SU-DHL-6 (cell line): ENCODE data around the gene NMT2.

Source experiments
- H2AFZ ChIP-seq: fragments of 200-600 bp; sonication (generic); 2 replicates; pipeline ENCODE4 v1.6.1; 2014; ENCODE audit warnings: low read depth, mild to moderate bottlenecking, moderate library complexity, mixed read lengths, antibody characterized with exemption, low read length; ENCODE audit not compliant: severe bottlenecking
- H3F3A ChIP-seq: fragments of 200-600 bp; shearing (Covaris generic); 2 replicates; pipeline ENCODE4 v1.6.0; 2016; ENCODE audit warnings: antibody characterized with exemption, mild to moderate bottlenecking; ENCODE audit not compliant: insufficient read depth
- H3K27ac ChIP-seq: fragments of 200-600 bp; sonication (generic); 2 replicates; pipeline ENCODE4 v1.5.1; 2016; ENCODE audit warnings: low read depth, mild to moderate bottlenecking, low read length, moderate library complexity, mixed read lengths
- H3K27me3 ChIP-seq: fragments of 200-600 bp; sonication (generic), shearing (Covaris generic); 2 replicates; pipeline ENCODE4 v1.6.0; 2014; ENCODE audit warnings: mild to moderate bottlenecking, low read length
- H3K36me3 ChIP-seq: fragments of 200-600 bp; sonication (generic); 2 replicates; pipeline ENCODE4 v1.6.1; 2014; ENCODE audit warnings: mild to moderate bottlenecking, low read length, mixed read lengths
- H3K4me2 ChIP-seq: fragments of 300-600, 200-600 bp; shearing (Covaris generic), sonication (generic); 2 replicates; pipeline ENCODE4 v1.6.0; 2014; ENCODE audit warnings: low read length, low read depth, mild to moderate bottlenecking; ENCODE audit not compliant: poor library complexity, severe bottlenecking
- H3K4me3 ChIP-seq: fragments of 200-600 bp; sonication (generic); 2 replicates; pipeline ENCODE4 v1.5.1; 2014; ENCODE audit warnings: antibody characterized with exemption, low read length, mild to moderate bottlenecking, mixed read lengths; ENCODE audit not compliant: insufficient read depth, poor library complexity, severe bottlenecking
- H3K79me2 ChIP-seq: fragments of 200-600 bp; sonication (generic); 2 replicates; pipeline ENCODE4 v1.6.1; 2014; ENCODE audit warnings: mild to moderate bottlenecking, low read length, moderate library complexity; ENCODE audit not compliant: insufficient read depth
- H3K9ac ChIP-seq: fragments of 200-600 bp; sonication (generic); 2 replicates; pipeline ENCODE4 v1.7.0; 2014; ENCODE audit warnings: mild to moderate bottlenecking, low read length
- H3K9me2 ChIP-seq: fragments of 200-600 bp; sonication (generic); replicated peaks from 2 replicates; pipeline ENCODE4 v1.6.1; 2014; ENCODE audit warnings: low read length; ENCODE audit not compliant: insufficient read depth
- H3K9me3 ChIP-seq: fragments of 200-600 bp; sonication (generic); 2 replicates; pipeline ENCODE4 v1.6.1; 2014; ENCODE audit warnings: low read length, mixed read lengths; ENCODE audit not compliant: insufficient read depth
- H4K20me1 ChIP-seq: fragments of 200-600 bp; sonication (generic); 2 replicates; pipeline ENCODE4 v1.6.1; 2014; ENCODE audit warnings: low read depth, mild to moderate bottlenecking, antibody characterized with exemption, low read length, moderate library complexity, mixed read lengths
- EZH2phosphoT487 ChIP-seq: fragments of 200-600 bp; sonication (generic), shearing (Covaris generic); conservative IDR thresholded peaks from 2 replicates; pipeline ENCODE4 v1.6.1; 2018; ENCODE audit warnings: mild to moderate bottlenecking, antibody characterized with exemption, low read length, moderate library complexity, mixed read lengths
- TF ChIP-seq, protein P1 (sequence below): fragments of 200-600 bp; sonication (generic); IDR thresholded peaks from one replicate; pipeline ENCODE4 v1.5.1; 2017; ENCODE audit warnings: antibody characterized with exemption, mild to moderate bottlenecking, low read length, moderate library complexity; ENCODE audit not compliant: insufficient read depth, poor library complexity, severe bottlenecking

The NMT2 gene

DNA sequence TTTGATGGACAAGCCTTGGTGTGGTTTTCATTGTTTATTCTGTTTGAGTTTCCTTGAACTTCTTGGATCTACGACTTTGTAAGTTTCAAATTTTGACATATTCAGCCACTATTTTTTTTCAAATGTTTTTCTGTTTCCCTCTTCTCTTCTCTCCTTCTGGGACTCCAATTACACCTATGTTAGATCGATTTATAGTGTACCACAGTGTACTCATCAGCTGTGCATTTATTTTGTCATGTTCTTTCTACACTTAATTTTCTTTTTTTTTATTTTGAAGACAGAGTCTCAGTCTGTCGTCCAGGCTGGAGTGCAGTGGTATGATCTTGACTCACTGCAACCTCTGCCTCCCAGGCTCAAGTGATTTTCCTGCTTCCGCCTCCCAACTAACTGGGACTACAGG lies 108.6 kb downstream of the NMT2 start:
- Histone ChIP-seq H3K4me3 (no peak overlapping the region), H3K79me2 (no peaks in the 10 kb centered on the region)
- TF ChIP-seq, protein P1, sequence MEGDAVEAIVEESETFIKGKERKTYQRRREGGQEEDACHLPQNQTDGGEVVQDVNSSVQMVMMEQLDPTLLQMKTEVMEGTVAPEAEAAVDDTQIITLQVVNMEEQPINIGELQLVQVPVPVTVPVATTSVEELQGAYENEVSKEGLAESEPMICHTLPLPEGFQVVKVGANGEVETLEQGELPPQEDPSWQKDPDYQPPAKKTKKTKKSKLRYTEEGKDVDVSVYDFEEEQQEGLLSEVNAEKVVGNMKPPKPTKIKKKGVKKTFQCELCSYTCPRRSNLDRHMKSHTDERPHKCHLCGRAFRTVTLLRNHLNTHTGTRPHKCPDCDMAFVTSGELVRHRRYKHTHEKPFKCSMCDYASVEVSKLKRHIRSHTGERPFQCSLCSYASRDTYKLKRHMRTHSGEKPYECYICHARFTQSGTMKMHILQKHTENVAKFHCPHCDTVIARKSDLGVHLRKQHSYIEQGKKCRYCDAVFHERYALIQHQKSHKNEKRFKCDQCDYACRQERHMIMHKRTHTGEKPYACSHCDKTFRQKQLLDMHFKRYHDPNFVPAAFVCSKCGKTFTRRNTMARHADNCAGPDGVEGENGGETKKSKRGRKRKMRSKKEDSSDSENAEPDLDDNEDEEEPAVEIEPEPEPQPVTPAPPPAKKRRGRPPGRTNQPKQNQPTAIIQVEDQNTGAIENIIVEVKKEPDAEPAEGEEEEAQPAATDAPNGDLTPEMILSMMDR: no peak
- TF ChIP-seq EZH2phosphoT487: no peak

DNA sequence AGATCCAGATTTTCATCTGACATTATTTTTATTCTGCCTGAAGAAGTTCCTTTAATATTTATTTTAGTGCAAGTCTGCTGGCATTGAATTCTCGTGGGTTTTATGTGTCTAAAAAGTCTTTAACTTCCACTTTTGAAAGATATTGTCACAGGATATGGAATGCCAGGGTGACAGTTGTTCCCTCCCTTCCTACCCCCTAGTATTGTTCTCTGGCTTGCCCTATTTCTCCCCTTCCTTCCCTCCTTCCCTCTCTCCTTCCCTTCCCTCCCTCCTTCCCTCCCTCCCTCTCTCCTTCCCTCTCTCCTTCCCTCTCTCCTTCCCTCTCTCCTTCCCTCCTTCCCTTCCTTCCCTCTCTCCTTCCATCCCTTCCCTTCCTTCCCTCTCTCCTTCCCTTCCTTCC lies 109.8 kb downstream of the NMT2 start:
- no peaks in the 10 kb centered on the region for H3K36me3 ChIP-seq
- H3K27ac ChIP-seq: no peak overlapping the region
- no peak overlapping the region for H3K4me2 ChIP-seq
- H3K4me3 ChIP-seq: no peak overlapping the region
- no peaks in the 10 kb centered on the region for H3K79me2 ChIP-seq
- no peaks in the 10 kb centered on the region for H3K9me3 ChIP-seq
- H3K9me2 ChIP-seq: no peaks in the 10 kb centered on the region
- H2AFZ ChIP-seq: no peak overlapping the region
- no peak overlapping the region for H3K9ac ChIP-seq
- no peak for TF ChIP-seq EZH2phosphoT487
- TF ChIP-seq, protein P1: no peak
- H3F3A ChIP-seq: no peaks in the 10 kb centered on the region
- no peaks in the 10 kb centered on the region for H3K27me3 ChIP-seq
- H4K20me1 ChIP-seq: no peaks in the 10 kb centered on the region

More for the DNA sequence above, 108.6 kb downstream of the NMT2 start:
- Histone ChIP-seq H3F3A (no peaks in the 10 kb centered on the region), H3K27me3 (no peaks in the 10 kb centered on the region), H3K27ac (no peak overlapping the region), H4K20me1 (no peaks in the 10 kb centered on the region), H3K36me3 (no peaks in the 10 kb centered on the region), H3K9ac (no peak overlapping the region), H3K9me2 (no peaks in the 10 kb centered on the region), H3K4me2 (no peak overlapping the region), H3K9me3 (no peaks in the 10 kb centered on the region), H2AFZ (no peak overlapping the region)
